ENCODE measurements around the gene AGTPBP1.

DNA sequence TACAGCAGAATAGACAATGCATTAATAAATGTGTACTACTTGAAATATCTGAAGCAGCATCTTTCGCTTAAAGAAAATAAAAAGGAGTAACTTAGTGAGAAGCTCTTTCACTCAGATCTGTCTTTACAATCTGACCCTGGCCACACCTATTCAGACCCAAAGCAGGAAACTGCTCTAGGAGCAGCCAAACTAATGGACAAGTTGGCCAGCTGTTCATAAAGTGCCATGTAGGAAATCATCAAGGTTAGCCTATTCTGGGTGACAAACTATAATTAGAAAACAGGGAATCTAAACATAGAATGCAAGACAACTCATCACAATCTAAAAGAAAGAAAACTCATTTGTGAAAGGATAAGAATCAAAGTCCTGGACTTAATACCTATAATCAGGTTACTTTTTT is 101.3 kb downstream of the AGTPBP1 start:
- TF ChIP-seq, protein P1, sequence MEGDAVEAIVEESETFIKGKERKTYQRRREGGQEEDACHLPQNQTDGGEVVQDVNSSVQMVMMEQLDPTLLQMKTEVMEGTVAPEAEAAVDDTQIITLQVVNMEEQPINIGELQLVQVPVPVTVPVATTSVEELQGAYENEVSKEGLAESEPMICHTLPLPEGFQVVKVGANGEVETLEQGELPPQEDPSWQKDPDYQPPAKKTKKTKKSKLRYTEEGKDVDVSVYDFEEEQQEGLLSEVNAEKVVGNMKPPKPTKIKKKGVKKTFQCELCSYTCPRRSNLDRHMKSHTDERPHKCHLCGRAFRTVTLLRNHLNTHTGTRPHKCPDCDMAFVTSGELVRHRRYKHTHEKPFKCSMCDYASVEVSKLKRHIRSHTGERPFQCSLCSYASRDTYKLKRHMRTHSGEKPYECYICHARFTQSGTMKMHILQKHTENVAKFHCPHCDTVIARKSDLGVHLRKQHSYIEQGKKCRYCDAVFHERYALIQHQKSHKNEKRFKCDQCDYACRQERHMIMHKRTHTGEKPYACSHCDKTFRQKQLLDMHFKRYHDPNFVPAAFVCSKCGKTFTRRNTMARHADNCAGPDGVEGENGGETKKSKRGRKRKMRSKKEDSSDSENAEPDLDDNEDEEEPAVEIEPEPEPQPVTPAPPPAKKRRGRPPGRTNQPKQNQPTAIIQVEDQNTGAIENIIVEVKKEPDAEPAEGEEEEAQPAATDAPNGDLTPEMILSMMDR (IDR thresholded peaks at IDR 0.05): no peak
- no peak for TF ChIP-seq EZH2 (IDR thresholded peaks at IDR 0.05)

Measured in neural progenitor cell (in vitro differentiated cells).